Heart left ventricle (tissue), 16 donors: Measurements from ENCODE around the gene ISG20. TPM values are rescaled to one million over a fixed set of nuclear protein-coding genes. Genes with fewer than 3 reads are reported as not detected.

Experiments used
- ATAC-seq, 4 donors: fragments of 200-7000 bp; cut with Tn5 transposase; one replicate each; pipeline ENCODE4 v1.9.1; 2020 to 2022; ENCODE audit warnings: moderate library complexity in 4 of 4, mild to moderate bottlenecking in 3 of 4, moderate number of reproducible peaks in 1 of 4
- DNase-seq, 5 donors: peaks; one replicate each; pipeline ENCODE4 v3.0.0-alpha.2; 2020
- H3K27ac ChIP-seq, 12 donors: fragments of 200-600 bp; sonication (generic) in 4 of 12; one replicate each; pipeline versions ENCODE4 v1.5.0 to v1.8.0; 2016 to 2022; ENCODE audit warnings: mild to moderate bottlenecking in 2 of 12
- H3K27me3 ChIP-seq, 9 donors: fragments of 200-600 bp; sonication (generic) in 2 of 9; one replicate each; pipeline versions ENCODE4 v1.5.1 to v1.8.0; 2016 to 2022; ENCODE audit warnings: mild to moderate bottlenecking in 3 of 9
- H3K36me3 ChIP-seq, 9 donors: fragments of 200-600 bp; sonication (generic) in 2 of 9; one replicate each; pipeline versions ENCODE4 v1.5.0 to v1.8.0; 2018 to 2022; ENCODE audit warnings: mild to moderate bottlenecking in 2 of 9
- H3K4me1 ChIP-seq, 12 donors: fragments of 200-600 bp; sonication (generic) in 4 of 12; one replicate each; pipeline versions ENCODE4 v1.5.0 to v1.8.0; 2016 to 2022; ENCODE audit warnings: mild to moderate bottlenecking in 3 of 12
- H3K4me3 ChIP-seq, 12 donors: fragments of 200-600 bp; sonication (generic) in 4 of 12; one replicate each; pipeline versions ENCODE4 v1.5.0 to v1.8.0; 2017 to 2022; ENCODE audit warnings: mild to moderate bottlenecking in 9 of 12, moderate library complexity in 4 of 12
- H3K9me3 ChIP-seq, 12 donors: fragments of 200-600 bp; sonication (generic) in 4 of 12; one replicate each; pipeline versions ENCODE4 v1.5.0 to v1.8.0; 2016 to 2022; ENCODE audit warnings: mild to moderate bottlenecking in 1 of 12
- POLR2A ChIP-seq, 2 donors: fragments of 450-650 bp; IDR thresholded peaks; one replicate each; pipeline ENCODE4 v1.6.1; 2017; ENCODE audit warnings: antibody characterized with exemption in 2 of 2, mild to moderate bottlenecking in 2 of 2, moderate library complexity in 2 of 2
- WGBS, 4 donors: extraction: QIAGEN DNeasy Blood & Tissue Kit in 2 of 4; methylation state at CpG; one replicate each; pipeline versions ENCODE4 v1.1.5 to v1.1.7; 2013 to 2018; 5-methylcytosine and 5-hydroxymethylcytosine counted together
- intact Hi-C, 10 donors: fragments of 100-400 bp; cut with DNase I; formaldehyde crosslinking; loops; one replicate each; pipeline versions ENCODE4 v1.11.1 to v1.14.2; 2022
- polyA plus RNA-seq, 2 donors: library from polyadenylated mRNA; stranded (reverse); fragments of 200-250 nt; gene quantifications; one replicate each; pipeline ENCODE4 v1.2.3, GENCODE V29; 2013
- total RNA-seq, 9 donors: library from RNA; depleted of rRNA in 2 of 9; stranded (reverse); fragments of >200 nt in 2 of 9; fragmentation: NEBNext Ultra II Directional in 3 of 9; extraction: Animal tissue kit (Norgen Biotek cat#: 25700) in 3 of 9; gene quantifications; one replicate each; pipeline versions ENCODE4 v1.1.0 to v1.2.4, GENCODE V29; 2016 to 2023
- TF ChIP-seq, protein P1 (sequence below), 12 donors: fragments of 200-600 bp; sonication (generic) in 4 of 12; IDR thresholded peaks; one replicate each; pipeline versions ENCODE4 v1.5.0 to v1.8.0; 2018 to 2022; ENCODE audit warnings: antibody characterized with exemption in 12 of 12, mild to moderate bottlenecking in 5 of 12
- donor health status: ischemic (EF 13 %, LVEDD 7.1; RV severe dilation, severe dysfunction).
- donor health status: healthy with polysubstance abuse.
- donor health status: DM: no; HTN: yes; CAD: no.
- donor health status: DM: no; HTN: no; CAD: no.
- donor health status: ischemic (EF 25% LVEDD 6.9; RV normal size, moderate dysfunction).
- donor health status: ischemic (EF 25% LVEDD 5.7; RV mildly dilated, moderate dysfunction).
- donor health status: healthy.
- donor health status: DM: yes; HTN: yes; CAD: no.
- donor health status: ischemic (EF 35%, LVEDD 5.7; RV mildly dilated, moderate dysfunction).
- donor health status: nonischemic (EF 11% LVEDD 7.7; RV severe dilation, severe dysfunction).
- donor health status: DM: yes; HTN: yes; CAD: no.
- donor health status: PGD.
- donor health status: ischemic (EF 29% LVEDD 5.4; RV normal size, mild dysfunction).
- donor health status: nonischemic (EF 23%, LVEDD 6.1; RV moderate dilation, normal function).

Gene ISG20
- total and polyA plus RNA-seq, 11 donors, result 1.5 to 24.2 (median 4.9) TPM

DNA sequence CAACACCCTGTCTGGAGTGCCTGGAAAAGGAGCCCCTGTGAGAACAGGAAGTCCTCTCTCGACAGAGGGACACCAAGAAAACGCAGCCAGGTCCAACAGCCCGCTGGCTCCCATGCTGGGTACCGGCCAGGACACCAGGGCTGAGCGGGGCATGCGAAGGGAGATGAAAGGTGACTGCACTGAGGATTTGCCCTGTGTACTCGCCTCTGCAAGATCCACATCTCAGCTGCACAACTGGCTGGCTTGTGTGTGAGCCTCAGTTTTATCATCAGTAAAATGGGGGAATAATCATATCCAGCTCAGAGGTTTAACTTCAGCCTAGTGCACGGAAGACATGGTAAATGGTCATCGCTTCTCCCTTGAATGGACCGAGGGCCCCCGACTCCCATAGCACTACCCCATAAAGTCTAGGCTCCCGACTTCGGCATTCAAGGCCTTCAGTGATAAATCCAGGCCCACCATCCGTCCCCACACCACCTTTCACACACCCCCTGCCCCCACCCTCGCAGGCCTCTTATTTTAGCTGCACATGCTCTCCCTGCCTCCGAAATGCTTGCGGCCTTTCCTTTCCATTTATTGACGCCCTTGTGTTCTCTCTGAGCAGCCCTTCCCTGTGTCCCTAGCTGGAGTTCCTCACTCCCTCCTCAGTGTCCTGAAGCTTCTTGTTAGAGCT is 15.8 kb downstream of the ISG20 start:
- ATAC-seq (no peak), DNase-seq (no peak)
- peaks cover 0 to 3% (median 0%) of the 10 kb centered on the region in 9 donors for H3K36me3 ChIP-seq
- no peaks in the 10 kb centered on the region for H3K9me3 ChIP-seq
- H3K27ac ChIP-seq, result no peak overlapping the region
- no peaks in the 10 kb centered on the region for H3K27me3 ChIP-seq
- TF ChIP-seq POLR2A (IDR thresholded peaks at IDR 0.05), result no peak
- TF ChIP-seq, protein P1, sequence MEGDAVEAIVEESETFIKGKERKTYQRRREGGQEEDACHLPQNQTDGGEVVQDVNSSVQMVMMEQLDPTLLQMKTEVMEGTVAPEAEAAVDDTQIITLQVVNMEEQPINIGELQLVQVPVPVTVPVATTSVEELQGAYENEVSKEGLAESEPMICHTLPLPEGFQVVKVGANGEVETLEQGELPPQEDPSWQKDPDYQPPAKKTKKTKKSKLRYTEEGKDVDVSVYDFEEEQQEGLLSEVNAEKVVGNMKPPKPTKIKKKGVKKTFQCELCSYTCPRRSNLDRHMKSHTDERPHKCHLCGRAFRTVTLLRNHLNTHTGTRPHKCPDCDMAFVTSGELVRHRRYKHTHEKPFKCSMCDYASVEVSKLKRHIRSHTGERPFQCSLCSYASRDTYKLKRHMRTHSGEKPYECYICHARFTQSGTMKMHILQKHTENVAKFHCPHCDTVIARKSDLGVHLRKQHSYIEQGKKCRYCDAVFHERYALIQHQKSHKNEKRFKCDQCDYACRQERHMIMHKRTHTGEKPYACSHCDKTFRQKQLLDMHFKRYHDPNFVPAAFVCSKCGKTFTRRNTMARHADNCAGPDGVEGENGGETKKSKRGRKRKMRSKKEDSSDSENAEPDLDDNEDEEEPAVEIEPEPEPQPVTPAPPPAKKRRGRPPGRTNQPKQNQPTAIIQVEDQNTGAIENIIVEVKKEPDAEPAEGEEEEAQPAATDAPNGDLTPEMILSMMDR (IDR thresholded peaks at IDR 0.05), result no peak
- no peak overlapping the region for H3K4me3 ChIP-seq
- WGBS, 4 donors, result 92 to 94% (median 92%) methylated on average over 18 of the region's 18 CpGs
- peaks cover 0 to 14% (median 5%) of the 10 kb centered on the region in 12 donors for H3K4me1 ChIP-seq
- intact Hi-C loops, result loop anchor here in 6 of 10 donors (5.0 to 10.0 kb wide), 2 partner anchors 178 to 240 kb away; partner anchors contain the start of gene HAPLN3 (in 2 of the 6)

DNA sequence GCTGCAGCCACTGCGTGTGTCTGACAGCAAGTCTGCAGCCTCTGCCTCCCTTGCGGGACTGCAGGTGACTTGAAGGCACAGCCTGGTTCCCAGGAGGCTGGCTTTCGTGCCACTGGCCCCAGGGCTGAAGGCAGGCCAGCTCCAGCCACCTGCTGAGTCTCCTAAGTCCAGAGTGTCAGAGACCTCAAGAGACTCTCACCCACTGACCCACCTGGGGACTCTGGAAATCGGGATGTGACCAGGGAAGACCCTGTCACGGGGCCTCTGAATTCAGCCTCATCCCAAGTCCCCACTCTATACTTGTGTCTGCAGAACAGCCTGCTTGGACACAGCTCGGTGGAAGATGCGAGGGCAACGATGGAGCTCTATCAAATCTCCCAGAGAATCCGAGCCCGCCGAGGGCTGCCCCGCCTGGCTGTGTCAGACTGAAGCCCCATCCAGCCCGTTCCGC is 16.3 kb downstream of the ISG20 start:
- WGBS, 4 donors, result 80 to 87% (median 85%) methylated on average over 12 to 14 of the region's 14 CpGs
- Histone ChIP-seq H3K9me3 (no peaks in the 10 kb centered on the region), H3K27ac (no peak overlapping the region), H3K27me3 (no peaks in the 10 kb centered on the region), H3K36me3 (peaks cover 0 to 3% (median 0%) of the 10 kb centered on the region in 9 donors), H3K4me3 (no peak overlapping the region), H3K4me1 (peaks cover 0 to 12% (median 4%) of the 10 kb centered on the region in 12 donors)
- ATAC-seq (no peak), DNase-seq (no peak)
- intact Hi-C loops, result loop anchor here in 6 of 10 donors (5.0 to 10.0 kb wide), 2 partner anchors 177 to 240 kb away; partner anchors contain the start of gene HAPLN3 (in 2 of the 6)
- TF ChIP-seq, protein P1 (IDR thresholded peaks at IDR 0.05), result no peak
- TF ChIP-seq POLR2A (IDR thresholded peaks at IDR 0.05), result no peak

GRCh38 chr15:88655800-88656488 is 17.1 kb downstream of the ISG20 start:
- no peaks in the 10 kb centered on the region for H3K9me3 ChIP-seq
- intact Hi-C loops, result loop anchor here in 7 of 10 donors (2.0 to 10.0 kb wide), 3 partner anchors 176 to 239 kb away; partner anchors contain the start of gene HAPLN3 (in 2 of the 7)
- H3K27me3 ChIP-seq, result no peaks in the 10 kb centered on the region
- H3K36me3 ChIP-seq, result peaks cover 0 to 3% (median 0%) of the 10 kb centered on the region in 9 donors
- DNase-seq, result no peak
- WGBS, 4 donors, result 86 to 90% (median 88%) methylated on average over 8 of the region's 8 CpGs
- ATAC-seq, result no peak
- peaks cover 0 to 12% (median 2%) of the 10 kb centered on the region in 12 donors for H3K4me1 ChIP-seq
- H3K27ac ChIP-seq, result no peak overlapping the region
- TF ChIP-seq, protein P1 (IDR thresholded peaks at IDR 0.05), result no peak
- no peak for TF ChIP-seq POLR2A (IDR thresholded peaks at IDR 0.05)
- no peak overlapping the region for H3K4me3 ChIP-seq

GRCh38 chr15:88656760-88657221 is 18.0 kb downstream of the ISG20 start:
- intact Hi-C loops, result loop anchor here (1.0 to 10.0 kb wide), 5 partner anchors 176 to 238 kb away; partner anchors contain the start of gene HAPLN3 (in 2 of the 10)
- H3K27ac ChIP-seq, result no peak overlapping the region
- ATAC-seq, result no peak
- no peaks in the 10 kb centered on the region for H3K27me3 ChIP-seq
- 81 to 91% (median 82%) methylated on average over 6 to 10 of the region's 10 CpGs for WGBS, 4 donors
- DNase-seq, result no peak
- no peaks in the 10 kb centered on the region for H3K9me3 ChIP-seq
- TF ChIP-seq POLR2A (IDR thresholded peaks at IDR 0.05), result no peak
- TF ChIP-seq, protein P1 (IDR thresholded peaks at IDR 0.05), result no peak
- no peak overlapping the region for H3K4me3 ChIP-seq
- peaks cover 0 to 12% (median 2%) of the 10 kb centered on the region in 12 donors for H3K4me1 ChIP-seq
- H3K36me3 ChIP-seq, result peaks cover 0 to 3% (median 0%) of the 10 kb centered on the region in 9 donors
